COLO829 (cell line): Measurements from ENCODE around the gene LIMS4.
"Not testable (repeated sequence)": the region's sequence is repeated elsewhere in the genome, so short reads cannot be mapped to it uniquely, and the experiment has no call there.

Source experiments
- DNase-seq: peaks from one replicate; pipeline ENCODE4 v3.0.0; 2012; ENCODE audit warnings: low spot score

The LIMS4 gene, protein sequence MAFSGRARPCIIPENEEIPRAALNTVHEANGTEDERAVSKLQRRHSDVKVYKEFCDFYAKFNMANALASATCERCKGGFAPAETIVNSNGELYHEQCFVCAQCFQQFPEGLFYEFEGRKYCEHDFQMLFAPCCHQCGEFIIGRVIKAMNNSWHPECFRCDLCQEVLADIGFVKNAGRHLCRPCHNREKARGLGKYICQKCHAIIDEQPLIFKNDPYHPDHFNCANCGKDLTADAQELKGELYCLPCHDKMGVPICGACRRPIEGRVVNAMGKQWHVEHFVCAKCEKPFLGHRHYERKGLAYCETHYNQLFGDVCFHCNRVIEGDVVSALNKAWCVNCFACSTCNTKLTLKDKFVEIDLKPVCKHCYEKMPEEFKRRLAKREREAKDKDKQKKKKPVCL

DNA sequence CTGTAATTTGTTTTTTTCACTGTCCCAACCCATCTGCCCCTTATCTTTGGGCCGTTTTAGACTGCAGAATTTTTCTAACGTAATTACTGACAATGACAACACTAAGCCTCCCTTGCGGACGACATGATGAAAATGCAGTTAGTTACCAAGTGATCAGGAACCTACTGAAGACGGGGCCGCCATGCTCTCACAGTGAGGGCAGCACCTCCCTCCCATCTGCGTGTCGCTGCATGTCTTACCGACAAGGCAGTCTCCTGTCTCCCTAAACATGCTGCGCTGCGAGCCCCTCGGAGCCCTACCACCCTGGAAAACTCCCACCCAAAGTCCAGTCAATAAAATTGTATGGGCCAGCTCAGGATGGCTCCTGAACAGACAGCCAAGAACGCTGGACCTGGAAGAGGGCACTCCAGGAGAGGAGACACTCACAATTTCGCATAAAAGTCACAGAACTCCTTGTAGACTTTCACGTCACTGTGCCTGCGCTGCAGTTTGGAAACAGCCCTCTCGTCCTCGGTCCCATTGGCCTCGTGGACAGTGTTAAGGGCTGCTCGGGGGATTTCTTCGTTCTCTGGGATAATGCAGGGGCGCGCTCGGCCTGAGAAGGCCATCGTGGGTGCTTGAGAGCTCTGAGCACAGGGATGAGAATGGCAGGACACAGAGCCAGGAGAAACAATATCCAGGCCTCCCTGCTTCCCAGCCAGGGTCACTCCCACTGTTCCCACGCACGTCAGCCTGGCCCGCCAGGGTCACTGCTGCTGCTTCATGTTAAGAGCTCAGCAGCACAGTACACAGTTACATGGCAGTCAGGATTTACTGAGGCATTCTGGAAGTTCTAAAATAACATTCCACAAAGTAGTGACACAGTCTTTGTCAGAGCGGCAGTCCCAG is at the start of gene LIMS4:
Gene LIMS4, minus strand, starts transcription at position 646 of the 888 bp plus-strand sequence. Its CDS starts 38 bp downstream, at position 608.
- DNase-seq, result not testable (repeated sequence)

DNA sequence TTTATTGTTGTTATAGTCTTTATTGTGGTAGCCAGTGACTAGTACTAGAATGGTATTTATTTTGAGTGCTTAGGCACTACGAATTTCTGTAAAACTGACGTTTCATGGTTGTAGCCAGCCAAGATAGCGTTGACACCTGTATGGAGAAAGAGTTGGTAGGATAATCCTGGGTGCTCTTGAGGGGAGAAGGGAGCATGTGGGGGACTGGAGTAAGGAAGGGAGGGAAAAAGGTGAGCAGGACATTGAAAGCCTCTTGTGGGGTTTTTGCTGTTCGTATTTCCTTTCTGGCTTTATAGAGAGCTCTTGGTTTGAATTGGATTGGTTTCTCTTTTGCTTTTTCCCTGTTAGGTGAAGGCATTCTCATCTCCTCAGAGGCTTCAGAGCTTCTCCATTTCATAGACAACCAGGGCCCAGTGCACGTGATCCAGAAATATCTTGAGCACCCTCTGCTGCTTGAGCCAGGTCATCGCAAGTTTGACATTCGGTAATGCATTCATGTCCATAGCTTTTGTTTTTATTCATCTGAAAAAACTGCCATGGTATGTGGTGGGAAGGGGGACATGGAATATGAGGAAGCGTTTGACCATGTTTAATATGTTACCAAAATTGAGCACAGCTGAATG is 27.2 kb upstream of the LIMS4 start:
- not testable (repeated sequence) for DNase-seq

DNA sequence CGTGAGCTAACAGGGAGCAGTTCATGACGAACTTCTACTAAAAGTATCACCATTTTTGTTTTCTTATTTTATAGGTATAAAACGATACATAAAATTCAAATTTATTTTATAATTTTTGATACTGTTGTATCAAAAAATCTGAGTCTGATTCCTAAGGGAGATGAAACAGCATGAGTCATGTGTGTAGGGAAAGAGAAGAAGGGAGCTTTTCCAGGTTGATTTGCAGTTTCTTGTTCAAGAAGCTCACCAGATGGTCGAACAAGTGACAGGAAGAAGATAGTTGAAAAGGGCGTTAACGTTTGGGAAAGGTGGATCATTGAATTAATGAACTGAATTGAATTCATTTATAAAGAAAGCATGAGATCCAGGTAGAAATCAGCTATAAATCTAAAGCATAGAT is 23.4 kb upstream of the LIMS4 start:
- not testable (repeated sequence) for DNase-seq

DNA sequence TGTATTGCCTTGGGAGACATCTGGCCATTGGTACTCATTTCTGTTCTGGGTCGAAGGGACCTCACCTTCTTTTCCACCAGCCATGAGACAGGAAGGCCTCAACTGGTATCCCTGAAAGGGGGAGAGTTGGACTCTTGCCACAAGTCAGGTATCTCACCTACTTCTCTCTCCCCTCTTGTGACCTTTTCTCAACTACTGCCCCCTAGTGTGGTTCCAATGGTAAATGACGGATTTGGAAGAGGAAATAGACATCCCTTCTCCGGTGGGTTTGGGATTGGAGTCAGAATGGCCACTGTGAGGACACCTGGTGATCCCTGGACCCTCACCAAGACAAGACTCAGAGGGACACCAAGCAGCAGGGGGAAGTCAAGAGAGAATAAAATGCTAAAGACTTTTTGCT is 21.9 kb upstream of the LIMS4 start:
- DNase-seq, result not testable (repeated sequence)

DNA sequence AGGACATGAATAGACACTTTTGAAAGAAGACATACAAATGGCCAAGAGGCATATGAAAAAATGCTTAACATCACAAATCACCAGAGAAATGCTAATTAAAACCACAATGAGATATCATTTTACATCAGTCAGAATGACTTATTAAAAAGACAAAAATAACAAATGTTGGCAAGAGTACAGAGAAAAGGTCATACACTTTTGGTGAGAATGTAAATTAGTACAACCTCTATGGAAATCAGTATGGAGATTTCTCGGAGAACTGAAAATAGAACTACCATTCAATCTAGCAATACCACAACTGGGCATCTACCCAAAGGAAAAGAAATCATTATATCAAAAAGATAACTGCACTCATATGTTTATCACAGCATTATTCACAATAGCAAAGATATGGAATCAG is 16.4 kb upstream of the LIMS4 start:
- not testable (repeated sequence) for DNase-seq

DNA sequence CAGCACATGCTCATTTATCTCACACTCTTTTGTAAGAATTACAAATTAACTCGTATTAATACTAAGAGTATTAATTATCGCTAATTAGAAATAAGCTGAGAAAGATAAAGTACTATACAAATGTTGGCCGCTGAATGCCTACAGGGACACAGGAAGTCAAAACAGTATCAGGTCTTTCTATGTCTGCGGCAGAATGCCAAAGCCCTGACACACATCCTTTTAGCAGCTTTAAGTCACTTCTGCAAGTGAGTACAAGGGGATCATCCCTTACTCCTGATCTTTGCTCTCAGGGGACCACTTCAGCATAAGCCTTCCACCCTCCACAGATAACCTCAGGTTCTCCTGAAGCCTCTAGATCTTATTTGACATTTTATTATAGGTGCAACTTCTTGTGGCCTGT is 10.1 kb upstream of the LIMS4 start:
- not testable (repeated sequence) for DNase-seq

DNA sequence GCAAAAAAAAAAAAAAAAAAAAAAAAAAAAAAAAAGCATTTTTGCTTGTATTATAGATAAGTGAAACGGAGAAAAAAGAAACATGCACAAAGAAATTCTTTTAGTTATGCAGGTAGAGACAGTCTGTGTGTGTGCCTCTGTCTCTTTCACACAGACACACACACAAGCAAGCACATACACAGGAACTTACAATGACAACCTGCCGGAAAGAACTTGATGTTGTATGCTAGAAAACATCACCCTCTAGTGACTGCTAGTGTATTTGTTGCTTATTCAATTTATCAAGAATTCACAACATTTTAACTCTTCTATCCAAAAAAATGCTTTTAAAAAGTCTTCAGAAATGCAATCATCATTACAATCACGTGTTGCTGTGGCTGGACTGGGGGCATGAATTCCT is 8.6 kb upstream of the LIMS4 start:
- DNase-seq, result not testable (repeated sequence)

DNA sequence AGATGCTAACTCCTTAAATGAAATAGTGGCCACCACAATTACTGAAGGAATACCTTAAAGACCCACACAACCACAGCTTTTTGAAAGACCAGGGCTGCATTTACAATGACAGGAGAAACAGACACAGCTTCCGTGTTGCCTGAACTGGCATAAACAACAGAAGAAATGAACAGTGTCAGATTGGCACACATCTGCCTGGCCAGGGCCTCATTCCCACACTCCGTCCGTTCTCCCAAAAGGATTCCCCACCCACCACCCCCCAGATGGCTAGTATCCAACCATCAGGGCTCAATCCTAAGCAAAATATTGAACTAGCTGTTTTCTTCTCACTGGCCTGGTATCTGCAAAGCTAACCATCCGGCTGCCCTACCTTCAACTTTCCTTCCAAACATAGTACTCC is 7.5 kb upstream of the LIMS4 start:
- not testable (repeated sequence) for DNase-seq

DNA sequence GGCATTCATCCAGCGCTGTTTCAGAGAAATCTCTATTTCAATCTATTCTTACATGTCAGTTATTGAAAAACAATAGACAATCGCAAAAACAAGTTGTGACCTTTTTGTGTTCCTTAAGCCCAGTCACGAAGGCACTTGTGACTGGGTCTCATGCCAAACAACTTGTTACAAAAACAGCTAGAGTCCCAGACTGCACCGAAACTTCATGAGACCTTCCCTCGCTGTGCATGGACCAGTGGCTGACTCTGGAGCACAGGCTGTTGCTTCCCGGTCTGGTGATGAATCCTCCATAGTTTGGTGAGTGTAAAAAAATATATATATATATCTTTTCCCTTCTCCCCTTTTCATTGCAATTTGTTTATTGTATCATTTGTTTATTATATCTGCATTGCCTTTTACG is 4.8 kb upstream of the LIMS4 start:
- not testable (repeated sequence) for DNase-seq

DNA sequence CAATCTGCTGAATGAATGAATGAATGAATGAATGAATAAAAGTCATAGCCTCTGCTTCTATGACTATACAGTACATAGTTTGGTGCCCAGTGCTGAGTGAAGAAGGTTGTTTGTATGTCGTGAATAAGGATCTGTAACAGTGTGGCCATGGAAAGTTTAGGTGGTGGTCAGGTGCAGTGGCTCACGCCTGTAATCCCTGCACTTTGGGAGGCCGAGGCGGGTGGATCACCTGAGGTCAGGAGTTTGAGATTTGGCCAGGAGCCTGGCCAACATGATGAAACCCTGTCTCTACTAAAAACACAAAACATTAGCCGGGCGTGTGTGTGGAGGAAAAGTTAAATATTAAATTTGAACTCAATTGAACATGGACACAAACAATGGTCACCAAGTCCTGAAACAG is 4.3 kb upstream of the LIMS4 start:
- DNase-seq, result not testable (repeated sequence)

DNA sequence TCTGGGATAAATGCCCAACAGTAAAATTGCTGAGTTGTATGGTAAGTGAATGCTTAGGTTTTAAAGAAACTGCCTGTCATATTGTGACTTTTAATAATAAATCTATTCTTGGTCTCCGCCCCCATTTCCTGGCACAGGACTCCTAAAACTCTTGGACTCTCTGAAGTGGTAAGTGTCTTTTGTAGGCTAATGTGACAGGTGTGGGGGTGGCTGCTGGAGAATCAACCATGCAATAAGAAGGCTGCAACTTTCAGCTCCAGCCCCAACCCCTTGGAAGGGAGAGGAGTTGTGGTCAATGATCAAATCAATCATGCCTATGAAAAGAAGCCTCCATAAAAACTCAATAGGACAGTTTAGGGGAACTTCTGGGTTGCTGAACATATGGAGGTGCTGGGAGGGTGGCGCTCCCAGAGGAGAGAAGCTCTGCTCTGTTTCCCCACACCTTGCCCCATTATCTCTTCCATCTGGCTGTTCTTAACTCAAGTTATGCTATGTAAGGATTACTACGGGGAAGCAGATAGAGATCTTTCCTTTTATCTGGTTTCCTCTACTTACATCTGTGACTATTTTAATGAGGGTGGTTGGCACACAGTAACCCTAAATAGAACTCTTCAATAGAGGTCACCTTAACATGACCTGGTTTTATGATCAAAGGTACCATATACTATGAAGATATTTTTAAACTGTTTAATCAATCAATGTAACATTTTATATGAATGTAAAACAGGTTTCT is 3.2 kb upstream of the LIMS4 start:
- DNase-seq, result not testable (repeated sequence)

DNA sequence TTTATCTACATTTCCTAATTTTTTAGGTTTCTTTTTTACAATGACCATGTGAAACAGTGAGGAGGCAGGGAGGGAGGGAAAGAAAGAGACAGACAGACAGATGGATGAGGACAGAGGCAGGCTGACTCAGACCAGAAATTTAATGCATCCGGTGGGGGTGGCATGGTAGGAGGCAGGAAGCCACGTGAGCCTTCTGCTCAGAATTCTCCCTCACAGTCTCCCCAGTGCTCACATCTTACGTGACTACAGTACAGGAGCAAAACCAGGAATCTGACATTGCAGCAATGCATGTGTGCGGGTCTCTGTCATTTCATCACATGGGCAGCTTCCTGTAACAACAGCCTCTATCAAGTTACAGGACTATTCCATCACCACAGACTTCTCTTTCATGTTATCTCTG is 2.3 kb upstream of the LIMS4 start:
- DNase-seq, result not testable (repeated sequence)

DNA sequence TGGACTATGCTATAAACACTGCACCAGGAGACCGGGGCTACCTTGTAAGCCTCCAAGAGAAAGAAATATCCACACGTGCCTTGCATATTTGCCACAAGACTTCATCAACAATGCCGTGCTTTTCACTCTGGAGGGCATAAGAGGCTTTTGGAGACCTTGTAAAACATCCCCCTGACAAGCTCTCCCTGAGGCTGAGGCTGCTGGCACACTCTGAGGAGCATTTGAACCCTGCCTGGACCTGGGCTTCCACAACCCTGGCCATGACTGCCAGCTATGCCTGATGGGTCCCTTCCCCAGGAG is 393 bp upstream of the LIMS4 start:
- not testable (repeated sequence) for DNase-seq

DNA sequence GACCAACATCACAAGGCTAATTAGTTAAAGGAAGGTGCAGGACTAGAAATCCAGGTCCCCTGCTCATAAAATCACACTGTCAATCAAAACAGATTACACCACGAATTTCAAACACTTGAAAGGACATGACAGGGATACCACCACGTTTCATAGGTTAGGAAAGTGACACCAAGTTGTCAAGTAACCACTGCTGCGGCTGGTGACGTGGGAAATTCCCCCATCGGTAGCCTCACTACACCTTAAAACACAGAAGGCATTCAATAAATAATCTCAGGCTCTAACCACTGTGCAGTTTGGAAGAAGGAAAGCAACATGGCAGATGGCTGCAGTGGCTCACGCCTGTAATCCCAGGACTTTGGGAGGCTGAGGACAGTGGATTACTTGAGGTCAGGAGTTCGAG is 3.7 kb downstream of the LIMS4 start:
- DNase-seq, result not testable (repeated sequence)

DNA sequence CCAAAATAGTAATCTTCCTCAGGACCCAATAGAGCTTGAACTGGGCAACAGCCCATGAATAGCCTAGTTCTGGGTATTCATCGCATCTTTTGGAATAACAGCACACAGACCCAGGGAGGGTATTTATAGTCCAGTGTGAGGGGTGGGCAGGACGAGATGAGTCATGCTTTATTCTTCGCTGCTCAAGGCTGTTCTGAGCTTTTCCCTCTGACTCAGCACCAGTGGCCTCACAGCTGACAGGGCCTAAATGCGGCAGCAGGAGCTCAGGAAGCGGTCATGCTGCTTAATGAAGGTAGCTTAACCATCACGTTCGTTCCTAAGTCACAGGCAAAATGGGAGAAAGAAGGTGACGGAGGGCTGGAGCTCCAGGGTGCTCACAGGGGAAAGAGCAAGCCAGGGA is 7.3 kb downstream of the LIMS4 start:
- DNase-seq, result not testable (repeated sequence)

DNA sequence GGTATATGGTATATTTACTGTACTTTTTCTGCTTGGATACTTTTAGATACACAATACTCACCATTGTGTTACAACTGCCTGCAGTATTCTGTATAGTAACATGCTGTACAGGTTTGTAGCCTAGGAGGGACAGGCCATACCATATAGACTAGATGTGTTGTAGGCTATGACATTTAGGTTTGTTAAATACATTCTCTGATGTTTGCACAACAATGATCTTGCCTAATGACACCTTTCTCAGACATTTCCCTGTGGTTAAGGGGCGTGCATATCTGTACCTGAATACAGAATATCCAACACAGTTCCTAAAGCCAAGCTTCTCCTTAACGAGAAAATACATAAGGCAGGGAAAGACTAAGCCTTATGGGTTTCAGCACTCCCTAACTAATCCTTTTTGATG is 10.2 kb downstream of the LIMS4 start:
- DNase-seq, result not testable (repeated sequence)

DNA sequence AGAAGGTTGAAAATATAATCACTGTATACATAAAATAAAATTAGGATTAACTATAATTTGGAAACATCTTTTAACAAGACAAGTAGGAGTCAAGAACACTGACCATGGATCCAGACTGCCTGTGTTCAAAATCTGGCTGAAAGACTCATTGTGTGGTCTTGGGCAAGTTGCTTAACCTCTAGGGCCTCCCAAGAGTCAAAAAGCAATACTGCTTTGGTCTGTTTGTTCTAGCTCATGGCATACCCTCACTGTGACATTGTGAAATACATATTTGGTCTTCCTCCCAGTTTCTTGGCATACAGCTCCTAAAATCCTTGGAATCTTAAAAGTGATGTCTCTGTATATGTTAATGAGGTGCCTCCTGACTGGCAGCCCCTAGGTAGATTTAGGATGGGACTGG is 12.3 kb downstream of the LIMS4 start:
- DNase-seq, result not testable (repeated sequence)

DNA sequence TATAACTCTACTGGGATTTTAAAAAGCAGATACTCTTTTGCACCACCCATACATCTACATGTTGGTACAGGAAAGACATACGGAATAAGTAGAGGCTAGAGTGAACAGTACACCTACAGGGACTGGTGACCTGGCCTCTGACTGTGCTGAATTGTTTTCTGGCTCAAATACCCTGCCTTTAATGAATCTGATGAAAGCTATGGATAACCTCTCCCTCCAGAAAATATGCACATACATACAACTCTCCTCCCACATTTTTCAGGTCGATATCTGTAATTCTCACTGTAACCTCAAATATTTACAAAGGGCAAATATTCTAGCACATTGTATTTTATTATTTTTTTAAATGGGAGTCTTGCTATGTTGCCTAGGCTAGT is 15.4 kb downstream of the LIMS4 start:
- not testable (repeated sequence) for DNase-seq

DNA sequence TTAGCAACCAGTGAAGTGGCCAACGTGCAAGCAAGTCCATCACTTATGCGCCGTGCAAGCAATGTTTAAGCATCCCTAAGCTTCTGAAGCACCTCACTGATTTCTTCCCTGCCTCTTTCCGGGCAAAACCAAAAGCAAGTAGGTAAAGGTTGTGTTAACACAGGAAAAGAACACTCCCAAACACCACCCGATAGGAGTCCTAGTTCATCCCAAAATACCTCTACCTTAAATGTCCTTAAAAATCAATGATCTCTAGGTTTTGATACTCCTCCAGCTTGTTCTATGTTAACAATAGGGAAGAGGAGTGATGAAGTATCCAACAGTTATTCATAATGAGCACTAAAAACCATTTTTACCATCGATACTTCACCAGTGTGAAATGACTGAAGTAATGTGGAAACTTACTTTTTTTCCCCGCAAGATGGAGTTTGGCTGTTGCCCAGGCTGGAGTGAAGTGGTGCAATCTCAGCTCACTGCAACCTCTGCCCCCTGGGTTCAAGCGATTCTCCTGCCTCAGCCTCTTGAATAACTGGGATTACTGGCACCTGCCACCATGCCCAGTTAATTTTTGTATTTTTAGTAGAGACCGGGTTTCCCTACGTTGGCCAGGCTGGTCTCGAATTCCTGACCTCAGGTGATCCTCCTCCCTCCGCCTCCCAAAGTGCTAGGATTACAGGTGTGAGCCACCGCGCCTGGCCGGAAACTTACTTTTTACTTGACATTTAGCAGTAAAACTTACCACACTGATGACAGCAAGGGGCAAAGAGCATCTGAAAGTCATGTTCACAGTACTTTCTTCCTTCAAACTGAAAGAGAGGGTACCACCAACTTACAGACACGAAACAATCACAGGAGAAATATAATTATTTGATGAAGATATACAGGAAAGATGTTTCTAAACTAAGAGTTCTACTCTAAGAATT is 16.1 kb downstream of the LIMS4 start:
- not testable (repeated sequence) for DNase-seq

DNA sequence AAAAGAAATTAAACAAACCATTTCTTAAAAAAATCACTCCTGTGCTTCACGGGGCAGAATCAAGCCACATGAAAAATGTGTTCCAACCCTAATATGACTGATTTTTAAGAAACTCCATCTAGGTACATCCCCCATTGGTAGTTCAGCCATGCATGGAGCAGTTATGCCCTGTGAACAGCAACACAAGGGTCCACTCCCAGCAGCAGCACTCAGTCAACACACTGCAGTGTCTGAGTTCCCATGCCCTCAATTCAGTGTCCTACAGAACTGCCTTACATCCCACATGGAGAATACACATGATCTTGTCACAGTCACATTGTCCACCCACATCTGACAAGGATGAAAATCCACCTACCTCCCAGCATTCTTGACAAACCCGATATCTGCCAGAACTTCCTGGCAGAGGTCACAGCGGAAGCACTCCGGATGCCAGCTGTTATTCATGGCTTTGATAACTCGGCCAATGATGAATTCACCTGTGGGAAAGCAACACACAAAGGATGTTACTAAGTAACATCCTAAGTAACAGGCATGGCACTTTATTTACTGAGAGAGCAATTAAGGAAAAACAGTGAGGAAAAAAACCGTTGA is 17.4 kb downstream of the LIMS4 start:
- DNase-seq, result not testable (repeated sequence)
